ENCODE data around the gene DNAJC13.

The DNAJC13 gene

GRCh38 chr3:132561003-132561402 is 143.7 kb downstream of the DNAJC13 start:
- Histone ChIP-seq H3K27me3 (ENCODE audit: control insufficient read depth, insufficient read depth, low read length) (no peaks in the 10 kb centered on the region), H3K4me1 (ENCODE audit: control insufficient read depth, insufficient read depth, low read length) (peaks cover 3% of the 10 kb centered on the region; the same call in 1 of the 2 replicates), H3K9me3 (ENCODE audit: control insufficient read depth, insufficient read depth, low read length) (no peaks in the 10 kb centered on the region), H3K4me3 (ENCODE audit: low read depth, low read length) (no peak overlapping the region), H3K27ac (ENCODE audit: low read depth, low read length) (no peak overlapping the region), H3K36me3 (ENCODE audit: control insufficient read depth, insufficient read depth, low read length) (peaks cover 4% of the 10 kb centered on the region; the same call in 1 of the 2 replicates), H3K9ac (ENCODE audit: low read depth, low read length) (no peak overlapping the region)

DNA sequence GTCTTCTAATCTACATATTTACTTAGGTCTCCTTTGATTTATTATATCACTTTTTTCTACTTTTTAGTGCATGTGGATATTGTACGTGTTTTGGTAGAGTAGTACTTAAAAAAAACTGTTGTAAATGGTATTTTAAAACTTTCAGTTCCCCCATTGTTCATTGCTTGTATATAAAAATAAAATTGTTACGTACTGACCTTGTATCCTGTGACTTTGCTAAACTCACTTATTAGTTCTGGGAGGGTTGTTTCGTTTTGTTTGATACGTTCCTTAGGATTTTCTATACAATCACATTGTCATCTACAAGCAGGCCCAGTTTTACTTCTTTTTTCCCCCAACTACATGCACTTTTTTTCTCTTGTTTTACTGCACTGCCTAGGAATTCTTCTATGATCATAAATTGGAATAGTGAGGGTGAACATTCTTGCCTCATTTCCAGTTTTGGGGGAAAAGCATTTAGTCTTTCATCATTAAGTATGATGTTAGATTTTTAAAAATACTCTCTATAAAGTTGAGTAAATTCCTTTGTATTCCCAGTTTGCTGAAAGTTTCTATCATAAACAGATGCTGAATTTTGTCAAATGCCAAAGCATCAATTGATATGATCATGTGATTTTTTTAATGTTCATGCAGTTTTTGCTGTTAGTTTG is 146.2 kb downstream of the DNAJC13 start:
- H3K36me3 ChIP-seq (ENCODE audit: control insufficient read depth, insufficient read depth, low read length), result peaks cover 4% of the 10 kb centered on the region; the same call in 1 of the 2 replicates
- no peak overlapping the region for H3K4me3 ChIP-seq (ENCODE audit: low read depth, low read length)
- no peaks in the 10 kb centered on the region for H3K9me3 ChIP-seq (ENCODE audit: control insufficient read depth, insufficient read depth, low read length)
- H3K9ac ChIP-seq (ENCODE audit: low read depth, low read length), result no peak overlapping the region
- no peaks in the 10 kb centered on the region for H3K27me3 ChIP-seq (ENCODE audit: control insufficient read depth, insufficient read depth, low read length)
- no peak overlapping the region for H3K27ac ChIP-seq (ENCODE audit: low read depth, low read length)
- H3K4me1 ChIP-seq (ENCODE audit: control insufficient read depth, insufficient read depth, low read length), result peaks cover 3% of the 10 kb centered on the region; the same call in 1 of the 2 replicates

GRCh38 chr3:132564070-132564465 is 146.8 kb downstream of the DNAJC13 start:
- Histone ChIP-seq H3K4me1 (ENCODE audit: control insufficient read depth, insufficient read depth, low read length) (peaks cover 3% of the 10 kb centered on the region; the same call in 1 of the 2 replicates), H3K9me3 (ENCODE audit: control insufficient read depth, insufficient read depth, low read length) (no peaks in the 10 kb centered on the region), H3K36me3 (ENCODE audit: control insufficient read depth, insufficient read depth, low read length) (peaks cover under 1% of the 10 kb centered on the region; the same call in 1 of the 2 replicates), H3K27me3 (ENCODE audit: control insufficient read depth, insufficient read depth, low read length) (no peaks in the 10 kb centered on the region), H3K9ac (ENCODE audit: low read depth, low read length) (no peak overlapping the region), H3K27ac (ENCODE audit: low read depth, low read length) (no peak overlapping the region), H3K4me3 (ENCODE audit: low read depth, low read length) (no peak overlapping the region)

DNA sequence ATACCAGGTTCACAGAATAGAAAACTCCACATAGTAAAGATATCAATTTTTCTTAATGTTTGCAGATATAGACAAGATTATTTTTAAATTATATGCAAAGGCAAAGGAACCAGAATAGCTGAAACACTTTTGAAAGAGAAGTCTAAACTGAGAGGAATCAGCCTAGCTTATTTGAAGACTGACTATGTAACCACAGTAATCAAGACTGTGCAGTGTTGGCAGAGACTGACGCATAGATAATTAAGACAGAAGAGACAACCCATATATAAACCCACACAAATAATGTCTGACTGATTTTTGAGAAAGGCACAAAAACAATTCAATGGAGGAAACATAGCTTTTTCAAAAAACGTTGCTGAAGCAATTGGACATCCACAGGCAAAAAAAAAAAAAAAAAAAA is 151.1 kb downstream of the DNAJC13 start:
- Histone ChIP-seq H3K27ac (ENCODE audit: low read depth, low read length) (no peak overlapping the region), H3K9ac (ENCODE audit: low read depth, low read length) (no peak overlapping the region), H3K9me3 (ENCODE audit: control insufficient read depth, insufficient read depth, low read length) (no peaks in the 10 kb centered on the region), H3K4me3 (ENCODE audit: low read depth, low read length) (no peak overlapping the region), H3K36me3 (ENCODE audit: control insufficient read depth, insufficient read depth, low read length) (no peaks in the 10 kb centered on the region), H3K27me3 (ENCODE audit: control insufficient read depth, insufficient read depth, low read length) (no peaks in the 10 kb centered on the region), H3K4me1 (ENCODE audit: control insufficient read depth, insufficient read depth, low read length) (no peaks in the 10 kb centered on the region)

DNA sequence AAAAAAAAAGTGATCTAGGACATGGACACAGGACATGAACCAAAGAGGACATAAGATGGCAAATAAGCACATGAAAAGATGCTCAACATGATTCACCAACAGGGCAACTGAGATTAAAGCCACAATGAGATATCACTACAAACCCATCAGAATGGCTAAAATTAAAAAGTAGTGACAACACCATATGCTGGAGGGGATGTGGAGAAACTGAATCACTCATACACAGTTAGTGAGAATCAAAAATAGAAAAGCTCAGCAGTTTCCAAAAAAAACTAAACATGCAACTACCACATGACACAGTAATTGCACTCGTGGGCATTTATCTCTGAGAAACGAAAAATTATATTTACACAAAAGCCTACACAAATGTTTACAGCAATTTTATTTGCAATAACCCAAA is 151.9 kb downstream of the DNAJC13 start:
- Histone ChIP-seq H3K9ac (ENCODE audit: low read depth, low read length) (no peak overlapping the region), H3K27me3 (ENCODE audit: control insufficient read depth, insufficient read depth, low read length) (no peaks in the 10 kb centered on the region), H3K4me3 (ENCODE audit: low read depth, low read length) (no peak overlapping the region), H3K4me1 (ENCODE audit: control insufficient read depth, insufficient read depth, low read length) (no peaks in the 10 kb centered on the region), H3K27ac (ENCODE audit: low read depth, low read length) (no peak overlapping the region), H3K9me3 (ENCODE audit: control insufficient read depth, insufficient read depth, low read length) (no peaks in the 10 kb centered on the region), H3K36me3 (ENCODE audit: control insufficient read depth, insufficient read depth, low read length) (no peaks in the 10 kb centered on the region)

DNA sequence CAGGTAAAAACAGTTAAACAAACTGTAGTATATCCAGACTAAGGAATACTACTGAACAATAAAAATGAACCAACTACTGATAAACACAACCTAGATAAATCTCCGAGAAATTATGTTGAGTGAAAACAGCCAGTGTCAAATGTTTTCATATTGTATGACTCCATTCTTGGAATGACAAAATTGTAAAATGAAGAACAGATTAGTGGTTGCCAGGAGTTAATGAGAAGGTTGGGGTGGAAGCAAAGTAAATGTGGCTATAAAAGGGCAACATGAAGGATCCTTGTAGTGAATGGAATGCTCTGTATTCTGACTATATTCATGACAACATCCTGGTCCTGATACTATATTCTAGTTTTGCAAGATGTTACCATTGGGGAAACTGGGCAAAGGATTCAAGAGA is 152.3 kb downstream of the DNAJC13 start:
- no peaks in the 10 kb centered on the region for H3K36me3 ChIP-seq (ENCODE audit: control insufficient read depth, insufficient read depth, low read length)
- H3K9ac ChIP-seq (ENCODE audit: low read depth, low read length), result no peak overlapping the region
- no peaks in the 10 kb centered on the region for H3K27me3 ChIP-seq (ENCODE audit: control insufficient read depth, insufficient read depth, low read length)
- H3K27ac ChIP-seq (ENCODE audit: low read depth, low read length), result no peak overlapping the region
- H3K4me3 ChIP-seq (ENCODE audit: low read depth, low read length), result no peak overlapping the region
- no peaks in the 10 kb centered on the region for H3K4me1 ChIP-seq (ENCODE audit: control insufficient read depth, insufficient read depth, low read length)
- H3K9me3 ChIP-seq (ENCODE audit: control insufficient read depth, insufficient read depth, low read length), result no peaks in the 10 kb centered on the region

DNA sequence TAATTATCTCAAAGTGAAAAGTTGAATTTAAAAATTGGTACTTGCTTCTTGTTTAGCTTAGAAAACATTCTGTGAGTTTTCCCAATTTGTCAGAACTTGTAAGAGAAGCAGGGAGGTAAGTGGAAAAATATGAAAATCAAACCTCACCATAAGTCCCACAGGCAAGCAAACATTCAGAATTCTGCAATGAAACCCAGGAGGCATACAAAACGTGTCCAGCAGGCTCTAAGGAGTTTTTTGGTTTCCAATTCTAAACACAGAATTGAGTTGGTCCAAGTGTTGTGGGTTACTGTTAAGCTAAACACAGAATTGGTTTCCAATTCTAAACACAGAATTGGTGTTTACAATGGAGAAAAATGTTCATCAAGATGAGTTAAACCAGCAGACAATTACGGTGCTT is 152.7 kb downstream of the DNAJC13 start:
- H3K4me3 ChIP-seq (ENCODE audit: low read depth, low read length), result no peak overlapping the region
- no peak overlapping the region for H3K27ac ChIP-seq (ENCODE audit: low read depth, low read length)
- no peak overlapping the region for H3K9ac ChIP-seq (ENCODE audit: low read depth, low read length)

DNA sequence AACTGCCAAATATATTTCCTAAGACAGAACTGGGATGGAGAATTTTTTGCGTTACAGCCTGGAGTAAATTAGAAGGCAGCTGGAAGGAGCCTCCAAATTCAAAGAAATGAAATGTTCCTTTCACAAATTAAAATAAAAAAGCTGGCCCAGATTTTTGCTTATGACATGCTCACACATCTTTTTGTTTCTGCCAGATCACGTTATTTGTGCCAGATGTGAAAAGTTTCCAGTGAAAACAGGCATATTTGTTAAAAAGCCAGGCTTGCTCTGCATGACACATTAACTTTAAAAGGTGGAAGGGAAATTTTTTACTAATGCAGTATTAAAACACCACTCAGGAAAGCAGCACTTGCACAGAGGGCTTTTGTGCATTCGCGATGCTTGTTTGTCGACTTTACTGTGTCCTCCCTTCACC is 156.5 kb downstream of the DNAJC13 start:
- no peaks in the 10 kb centered on the region for H3K4me1 ChIP-seq (ENCODE audit: control insufficient read depth, insufficient read depth, low read length)
- no peaks in the 10 kb centered on the region for H3K9me3 ChIP-seq (ENCODE audit: control insufficient read depth, insufficient read depth, low read length)

More for the DNA sequence above, 152.7 kb downstream of the DNAJC13 start:
- Histone ChIP-seq H3K36me3 (ENCODE audit: control insufficient read depth, insufficient read depth, low read length) (no peaks in the 10 kb centered on the region), H3K27me3 (ENCODE audit: control insufficient read depth, insufficient read depth, low read length) (no peaks in the 10 kb centered on the region), H3K4me1 (ENCODE audit: control insufficient read depth, insufficient read depth, low read length) (no peaks in the 10 kb centered on the region), H3K9me3 (ENCODE audit: control insufficient read depth, insufficient read depth, low read length) (no peaks in the 10 kb centered on the region)

DNA sequence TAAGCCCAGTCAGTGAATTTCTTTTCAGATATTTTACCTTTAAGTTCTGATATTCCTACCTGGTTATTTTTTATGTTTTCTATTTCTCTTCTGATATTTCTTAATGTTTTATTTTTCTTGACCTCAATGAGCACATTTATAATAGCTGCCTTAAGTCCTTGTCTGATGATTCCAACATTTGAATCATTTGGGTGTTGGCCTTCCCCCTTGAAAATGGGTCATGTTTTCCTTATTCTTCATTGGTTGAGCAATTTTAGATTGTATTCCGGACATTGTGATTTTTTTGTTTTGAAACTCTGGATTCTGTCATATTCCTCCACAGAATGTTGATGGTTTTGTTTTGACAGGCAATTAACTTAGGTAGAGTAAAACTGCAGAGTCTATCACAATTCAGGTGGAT is 170.1 kb downstream of the DNAJC13 start:
- H3K4me3 ChIP-seq (ENCODE audit: low read depth, low read length), result no peak overlapping the region
- no peaks in the 10 kb centered on the region for H3K36me3 ChIP-seq (ENCODE audit: control insufficient read depth, insufficient read depth, low read length)
- no peak overlapping the region for H3K9ac ChIP-seq (ENCODE audit: low read depth, low read length)
- H3K27me3 ChIP-seq (ENCODE audit: control insufficient read depth, insufficient read depth, low read length), result no peaks in the 10 kb centered on the region
- H3K9me3 ChIP-seq (ENCODE audit: control insufficient read depth, insufficient read depth, low read length), result no peaks in the 10 kb centered on the region
- no peaks in the 10 kb centered on the region for H3K4me1 ChIP-seq (ENCODE audit: control insufficient read depth, insufficient read depth, low read length)
- no peak overlapping the region for H3K27ac ChIP-seq (ENCODE audit: low read depth, low read length)

More for the DNA sequence above, 156.5 kb downstream of the DNAJC13 start:
- Histone ChIP-seq H3K4me3 (ENCODE audit: low read depth, low read length) (no peak overlapping the region), H3K36me3 (ENCODE audit: control insufficient read depth, insufficient read depth, low read length) (peaks cover 14% of the 10 kb centered on the region), H3K27ac (ENCODE audit: low read depth, low read length) (no peak overlapping the region), H3K9ac (ENCODE audit: low read depth, low read length) (no peak overlapping the region), H3K27me3 (ENCODE audit: control insufficient read depth, insufficient read depth, low read length) (no peaks in the 10 kb centered on the region)

Measured in HUES48 (cell line).